Spinal cord (tissue), 10 donors: ENCODE measurements around the gene NTRK2. TPM values are rescaled to one million over a fixed set of nuclear protein-coding genes. Genes with fewer than 3 reads are reported as not detected.

Source experiments
- DNase-seq, 6 donors: peaks; one replicate each; pipeline versions ENCODE4 v3.0.0 to v3.0.0-alpha.2; 2013 to 2015; ENCODE audit warnings: low spot score in 6 of 6, low read depth in 4 of 6
- H3K27ac ChIP-seq: one replicate; pipeline ENCODE4 v1.5.1; 2013; ENCODE audit warnings: low read depth, low read length, control low read depth
- H3K27me3 ChIP-seq: one replicate; pipeline ENCODE4 v1.6.1; 2013; ENCODE audit warnings: low read length; ENCODE audit not compliant: control insufficient read depth, insufficient read depth
- H3K36me3 ChIP-seq: one replicate; pipeline ENCODE4 v1.6.1; 2013; ENCODE audit warnings: low read length; ENCODE audit not compliant: control insufficient read depth, insufficient read depth
- H3K4me1 ChIP-seq: one replicate; pipeline ENCODE4 v1.6.1; 2013; ENCODE audit warnings: low read length; ENCODE audit not compliant: control insufficient read depth, insufficient read depth
- H3K4me3 ChIP-seq: one replicate; pipeline ENCODE4 v1.5.1; 2013; ENCODE audit warnings: low read depth, low read length, control low read depth
- H3K9me3 ChIP-seq: one replicate; pipeline ENCODE4 v1.6.1; 2013; ENCODE audit warnings: low read length; ENCODE audit not compliant: control insufficient read depth, insufficient read depth
- WGBS: methylation state at CpG from one replicate; pipeline ENCODE4 v1.1.5; 2013; ENCODE audit warnings: missing lambda C conversion rate; ENCODE audit not compliant: insufficient coverage; 5-methylcytosine and 5-hydroxymethylcytosine counted together
- polyA plus RNA-seq, 2 donors: library from polyadenylated mRNA; unstranded; fragments of 120-200 nt; gene quantifications; one replicate each; pipeline ENCODE4 v1.2.1, GENCODE V29; 2013; ENCODE audit not compliant: insufficient read length in 2 of 2
- total RNA-seq, 2 donors: library from RNA; depleted of rRNA in 1 of 2; stranded (reverse); fragments of 120-200 nt in 1 of 2; fragments of >200 nt in 1 of 2; gene quantifications; one replicate each; pipeline versions ENCODE4 v1.2.3 to v1.2.4, GENCODE V29; 2013 to 2014
- donor health status: healthy.

Gene NTRK2
- total and polyA plus RNA-seq, 4 donors, result 119 to 185 (median 146) TPM

GRCh38 chr9:84943482-84944050, 274.0 kb downstream of the NTRK2 start:
- H3K4me3 ChIP-seq, result no peak overlapping the region
- WGBS, result 54% methylated on average over 2 of the region's 2 CpGs

GRCh38 chr9:84945878-84946538, 276.5 kb downstream of the NTRK2 start:
- Histone ChIP-seq H3K4me3 (no peak overlapping the region), H3K27ac (no peak overlapping the region), H3K36me3 (peaks cover 4% of the 10 kb centered on the region), H3K4me1 (peaks cover 6% of the 10 kb centered on the region), H3K9me3 (no peaks in the 10 kb centered on the region), H3K27me3 (no peaks in the 10 kb centered on the region)
- no peak for DNase-seq
- 85% methylated on average over 8 of the region's 8 CpGs for WGBS

More at GRCh38 chr9:84943482-84944050, 274.0 kb downstream of the NTRK2 start:
- no peaks in the 10 kb centered on the region for H3K27me3 ChIP-seq
- H3K4me1 ChIP-seq, result peaks cover 6% of the 10 kb centered on the region
- no peak overlapping the region for H3K27ac ChIP-seq
- no peaks in the 10 kb centered on the region for H3K9me3 ChIP-seq
- peak in 2 of 6 donors; percentile 36 to 89 for DNase-seq
- H3K36me3 ChIP-seq, result peaks cover 3% of the 10 kb centered on the region

- no peaks in the 10 kb centered on the region for H3K9me3 ChIP-seq
- WGBS, result no CpG with 5 or more reads among the region's 5 CpGs
- H3K4me3 ChIP-seq, result no peak overlapping the region
- peak in 2 of 6 donors; percentile 32 to 82 for DNase-seq
- H3K4me1 ChIP-seq, result peaks cover 6% of the 10 kb centered on the region
- peaks cover 4% of the 10 kb centered on the region for H3K36me3 ChIP-seq
- H3K27me3 ChIP-seq, result no peaks in the 10 kb centered on the region
- H3K27ac ChIP-seq, result no peak overlapping the region
Observed at GRCh38 chr9:84947412-84947972, 278.0 kb downstream of the NTRK2 start.

- Histone ChIP-seq H3K27ac (no peak overlapping the region), H3K36me3 (peaks cover 4% of the 10 kb centered on the region), H3K4me3 (no peak overlapping the region), H3K27me3 (no peaks in the 10 kb centered on the region), H3K4me1 (peaks cover 12% of the 10 kb centered on the region), H3K9me3 (no peaks in the 10 kb centered on the region)
- DNase-seq, result no peak
- WGBS, result 100% methylated on average over 1 of the region's 4 CpGs
Observed at GRCh38 chr9:84949258-84949657, 279.7 kb downstream of the NTRK2 start.

DNA sequence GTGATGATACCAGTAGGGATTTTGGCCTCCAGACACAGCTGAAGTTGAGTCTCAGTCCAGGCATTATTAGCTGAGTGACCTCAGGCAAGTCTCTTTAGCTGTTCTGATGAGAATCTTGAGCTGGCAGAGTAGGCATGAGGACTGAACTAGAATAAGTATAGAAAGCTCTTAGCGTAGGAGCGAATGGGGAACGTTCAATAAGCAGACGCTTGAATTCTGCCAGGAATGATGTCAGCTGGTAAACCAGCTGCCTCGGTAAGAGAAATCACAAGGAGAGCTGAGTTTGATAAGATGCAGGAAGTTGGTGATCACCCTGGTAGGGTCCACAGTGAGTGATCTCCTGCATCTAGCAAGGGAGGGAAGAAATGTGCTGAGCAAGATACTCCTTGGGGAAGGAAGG, 280.4 kb downstream of the NTRK2 start:
- H3K4me1 ChIP-seq, result peaks cover 19% of the 10 kb centered on the region
- H3K4me3 ChIP-seq, result no peak overlapping the region
- WGBS, result 89% methylated on average over 5 of the region's 5 CpGs

DNA sequence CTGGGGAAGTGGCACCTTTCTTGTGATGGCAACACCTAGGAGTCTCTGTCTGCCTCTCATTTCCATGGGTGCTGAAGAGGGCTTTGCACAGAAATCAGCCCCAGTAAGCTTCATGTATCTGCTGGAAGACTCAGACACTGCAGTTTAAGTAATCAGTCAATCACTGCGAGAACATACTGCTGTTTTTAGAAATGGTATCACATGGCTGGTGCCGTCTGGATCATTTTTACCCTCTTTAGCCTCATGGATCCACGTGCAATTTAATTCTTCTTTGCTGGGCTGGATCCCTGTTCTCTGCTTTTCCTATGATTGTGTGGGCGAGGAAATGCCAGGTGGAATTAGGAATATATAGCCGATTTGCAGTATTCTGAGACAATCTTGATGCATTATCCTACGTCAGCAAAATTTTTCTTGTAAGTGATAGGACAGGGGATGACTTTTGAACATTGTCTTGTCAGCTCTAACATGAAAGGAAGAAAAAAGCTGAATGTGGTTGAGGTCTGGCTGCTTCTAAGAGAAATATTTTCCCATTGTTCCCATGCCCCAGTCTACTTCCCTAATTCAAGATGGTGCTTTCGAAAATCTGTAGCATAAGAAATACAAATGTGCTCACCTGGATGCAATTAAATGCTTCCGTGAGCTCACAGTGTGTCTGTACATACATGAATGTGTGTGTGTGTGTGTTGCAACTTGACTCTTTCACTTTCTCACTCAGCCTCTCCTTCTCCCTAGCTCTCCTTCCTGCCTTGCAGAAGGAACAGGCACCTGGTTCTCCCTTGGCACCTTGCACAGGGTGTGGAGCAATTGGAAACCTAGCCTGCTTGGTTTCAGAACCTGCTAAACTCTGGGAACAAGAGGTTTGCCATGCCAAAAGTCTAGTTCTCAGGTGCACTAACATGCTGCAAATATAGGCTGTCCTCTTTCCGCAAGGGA, 281.6 kb downstream of the NTRK2 start:
- no peak overlapping the region for H3K27ac ChIP-seq
- no peaks in the 10 kb centered on the region for H3K9me3 ChIP-seq
- H3K4me1 ChIP-seq, result peaks cover 15% of the 10 kb centered on the region
- H3K4me3 ChIP-seq, result no peak overlapping the region
- no peak for DNase-seq
- no peaks in the 10 kb centered on the region for H3K27me3 ChIP-seq
- WGBS, result 90% methylated on average over 2 of the region's 9 CpGs
- peaks cover 14% of the 10 kb centered on the region for H3K36me3 ChIP-seq

More for the DNA sequence above, 280.4 kb downstream of the NTRK2 start:
- Histone ChIP-seq H3K27ac (no peak overlapping the region), H3K27me3 (no peaks in the 10 kb centered on the region), H3K36me3 (peaks cover 5% of the 10 kb centered on the region), H3K9me3 (no peaks in the 10 kb centered on the region)
- DNase-seq, result no peak

GRCh38 chr9:84953252-84953773, 283.8 kb downstream of the NTRK2 start:
- H3K36me3 ChIP-seq, result peaks cover 14% of the 10 kb centered on the region
- no peak overlapping the region for H3K27ac ChIP-seq
- no peaks in the 10 kb centered on the region for H3K9me3 ChIP-seq
- peaks cover 15% of the 10 kb centered on the region for H3K4me1 ChIP-seq
- H3K4me3 ChIP-seq, result no peak overlapping the region
- no peak for DNase-seq
- WGBS, result no CpG with 5 or more reads among the region's 3 CpGs
- H3K27me3 ChIP-seq, result no peaks in the 10 kb centered on the region

DNA sequence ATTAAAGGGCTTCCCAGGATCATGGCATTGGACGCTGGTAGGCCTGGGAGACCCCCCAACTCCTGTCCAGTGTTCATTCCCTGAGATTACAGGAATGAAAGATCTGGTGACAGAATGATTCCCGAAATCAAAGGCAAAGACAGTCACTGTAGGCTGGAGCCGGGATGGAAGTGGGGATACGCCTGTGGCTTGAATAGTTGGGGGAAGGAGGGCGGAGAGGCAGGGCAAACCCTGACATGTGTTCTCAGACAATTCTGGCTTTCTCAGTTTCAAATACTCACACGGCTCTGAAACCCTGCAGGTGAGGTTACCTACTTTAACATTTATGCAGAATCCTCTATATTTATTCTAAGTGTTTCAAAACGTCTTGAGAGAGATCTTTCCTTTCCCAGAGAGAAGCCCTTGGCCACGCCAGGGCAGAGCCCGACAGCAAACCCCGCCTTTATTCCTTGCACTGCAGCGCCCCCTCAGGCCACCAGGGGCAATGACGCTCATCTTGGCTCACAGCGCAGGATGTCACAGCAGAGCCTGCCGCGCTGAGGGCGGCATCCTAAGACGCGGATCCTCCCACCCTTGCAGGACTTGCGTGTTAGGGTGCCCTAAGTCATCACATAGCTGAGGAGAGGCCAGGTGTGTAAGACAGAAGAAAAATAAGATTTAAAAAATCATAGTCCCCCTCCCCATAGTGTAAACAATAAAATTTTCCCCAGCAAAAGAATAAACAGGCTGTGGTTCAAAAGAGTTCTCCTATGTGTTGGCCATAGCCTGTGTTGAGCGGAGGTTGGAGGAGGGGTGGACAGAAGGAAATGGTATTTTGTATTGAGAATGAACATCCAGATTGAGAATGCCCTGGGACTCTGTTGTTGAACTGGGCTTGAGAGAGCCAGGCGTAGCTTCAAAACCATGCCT, 284.5 kb downstream of the NTRK2 start:
- WGBS, result 35% methylated on average over 14 of the region's 21 CpGs
- Histone ChIP-seq H3K4me3 (no peak overlapping the region), H3K4me1 (peaks cover 15% of the 10 kb centered on the region), H3K27me3 (no peaks in the 10 kb centered on the region), H3K36me3 (peaks cover 10% of the 10 kb centered on the region), H3K9me3 (no peaks in the 10 kb centered on the region), H3K27ac (no peak overlapping the region)
- DNase-seq, result peak; percentile 67 to 95 (median 72)
